Progenitor cell of endocrine pancreas (in vitro differentiated cells): ENCODE data around the gene INCENP. TPM values are rescaled to one million over a fixed set of nuclear protein-coding genes. Genes with fewer than 3 reads are reported as not detected.

Experiments used
- DNase-seq: peaks from one replicate; pipeline ENCODE4 v3.0.0; 2021; ENCODE audit warnings: low spot score; ENCODE audit not compliant: unreplicated experiment
- H3K27ac Mint-ChIP-seq: 2 replicates; pipeline ENCODE4 v1.8.0; 2021; ENCODE audit warnings: mild to moderate bottlenecking, moderate library complexity, mixed read lengths
- H3K27me3 Mint-ChIP-seq: 2 replicates; pipeline ENCODE4 v1.8.0; 2021; ENCODE audit warnings: mixed read lengths
- H3K36me3 Mint-ChIP-seq: 2 replicates; pipeline ENCODE4 v1.8.0; 2022; ENCODE audit warnings: mixed read lengths; ENCODE audit not compliant: insufficient read depth
- H3K4me1 Mint-ChIP-seq: 2 replicates; pipeline ENCODE4 v1.8.0; 2021; ENCODE audit warnings: low read depth, mixed read lengths
- H3K4me3 Mint-ChIP-seq: 2 replicates; pipeline ENCODE4 v1.8.0; 2021; ENCODE audit warnings: low read depth, mild to moderate bottlenecking, moderate library complexity, mixed read lengths
- H3K9me3 Mint-ChIP-seq: 2 replicates; pipeline ENCODE4 v1.8.0; 2021; ENCODE audit warnings: low read depth, mixed read lengths
- total RNA-seq: library from RNA; stranded (reverse); gene quantifications from 2 replicates; pipeline ENCODE4 v1.2.1, GENCODE V29; 2021
- TF ChIP-seq, protein P1 (sequence below): fragments of 200-600 bp; sonication (generic); IDR thresholded peaks from one replicate; pipeline ENCODE4 v1.5.0; 2021; ENCODE audit warnings: antibody characterized with exemption, mild to moderate bottlenecking; ENCODE audit not compliant: unreplicated experiment

INCENP gene
- total RNA-seq, 1 donor from 2014 or later = 60.5 TPM

DNA sequence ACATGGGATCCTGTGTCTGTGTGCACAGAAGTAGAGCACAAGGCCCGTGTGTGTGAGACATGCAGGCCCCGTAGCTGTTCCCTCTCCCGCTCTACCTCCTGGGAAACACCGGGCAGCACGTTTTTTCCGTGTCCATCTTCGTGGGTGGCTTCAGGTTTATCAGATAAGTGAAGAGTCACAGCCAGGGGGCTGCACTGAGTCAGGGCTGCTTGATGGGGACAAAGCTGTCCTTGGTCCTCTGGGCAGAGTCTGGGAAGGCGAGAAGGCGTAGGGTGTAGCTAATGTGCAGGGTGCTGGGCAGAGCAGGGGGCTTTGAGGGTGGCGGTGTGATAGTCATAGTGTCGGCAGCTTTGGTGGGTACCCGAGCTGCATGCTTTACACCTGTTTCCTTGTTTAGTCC, 23.7 kb downstream of the INCENP start:
- H3K27ac Mint-ChIP-seq = no peak overlapping the region
- H3K36me3 Mint-ChIP-seq = peaks cover 17% of the 10 kb centered on the region
- no peak overlapping the region for H3K4me3 Mint-ChIP-seq
- TF ChIP-seq, protein P1, sequence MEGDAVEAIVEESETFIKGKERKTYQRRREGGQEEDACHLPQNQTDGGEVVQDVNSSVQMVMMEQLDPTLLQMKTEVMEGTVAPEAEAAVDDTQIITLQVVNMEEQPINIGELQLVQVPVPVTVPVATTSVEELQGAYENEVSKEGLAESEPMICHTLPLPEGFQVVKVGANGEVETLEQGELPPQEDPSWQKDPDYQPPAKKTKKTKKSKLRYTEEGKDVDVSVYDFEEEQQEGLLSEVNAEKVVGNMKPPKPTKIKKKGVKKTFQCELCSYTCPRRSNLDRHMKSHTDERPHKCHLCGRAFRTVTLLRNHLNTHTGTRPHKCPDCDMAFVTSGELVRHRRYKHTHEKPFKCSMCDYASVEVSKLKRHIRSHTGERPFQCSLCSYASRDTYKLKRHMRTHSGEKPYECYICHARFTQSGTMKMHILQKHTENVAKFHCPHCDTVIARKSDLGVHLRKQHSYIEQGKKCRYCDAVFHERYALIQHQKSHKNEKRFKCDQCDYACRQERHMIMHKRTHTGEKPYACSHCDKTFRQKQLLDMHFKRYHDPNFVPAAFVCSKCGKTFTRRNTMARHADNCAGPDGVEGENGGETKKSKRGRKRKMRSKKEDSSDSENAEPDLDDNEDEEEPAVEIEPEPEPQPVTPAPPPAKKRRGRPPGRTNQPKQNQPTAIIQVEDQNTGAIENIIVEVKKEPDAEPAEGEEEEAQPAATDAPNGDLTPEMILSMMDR = no peak
- no peaks in the 10 kb centered on the region for H3K4me1 Mint-ChIP-seq
- DNase-seq = peak; percentile 6
- H3K27me3 Mint-ChIP-seq = no peaks in the 10 kb centered on the region
- H3K9me3 Mint-ChIP-seq = no peaks in the 10 kb centered on the region

DNA sequence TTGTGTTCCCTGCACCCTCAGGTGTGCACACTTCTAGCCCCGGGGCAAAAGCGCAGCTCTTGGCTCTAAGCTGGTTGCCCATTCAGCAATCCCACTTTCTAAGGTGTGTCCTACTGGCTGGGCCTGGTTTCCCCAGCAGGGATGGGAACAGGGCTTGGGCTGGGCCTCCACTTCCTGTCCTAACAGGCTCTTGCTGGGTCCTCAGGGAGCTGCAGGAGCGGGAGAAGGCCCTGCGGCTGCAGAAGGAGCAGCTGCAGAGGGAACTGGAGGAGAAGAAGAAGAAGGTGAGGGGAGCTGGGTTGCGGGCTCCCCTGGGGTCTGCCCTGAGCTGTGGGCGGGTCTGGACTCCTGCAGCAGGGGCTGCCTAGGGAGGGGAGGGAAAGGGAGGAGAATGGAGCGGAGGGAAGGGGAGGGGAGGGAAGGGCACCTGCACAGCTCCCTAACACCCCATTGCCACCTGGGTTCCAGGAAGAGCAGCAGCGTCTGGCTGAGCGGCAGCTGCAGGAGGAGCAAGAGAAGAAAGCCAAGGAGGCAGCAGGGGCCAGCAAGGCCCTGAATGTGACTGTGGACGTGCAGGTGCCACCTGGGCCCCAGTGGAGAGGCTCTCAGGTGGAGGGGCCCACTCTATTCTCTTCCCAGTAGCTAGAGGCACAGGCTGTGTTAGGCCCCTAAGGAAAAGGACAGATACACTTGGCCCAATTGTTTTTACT, 24.6 kb downstream of the INCENP start:
- no peak overlapping the region for H3K4me3 Mint-ChIP-seq
- peak; percentile 5 for DNase-seq
- no peaks in the 10 kb centered on the region for H3K4me1 Mint-ChIP-seq
- H3K9me3 Mint-ChIP-seq = no peaks in the 10 kb centered on the region
- peaks cover 19% of the 10 kb centered on the region for H3K36me3 Mint-ChIP-seq
- no peak overlapping the region for H3K27ac Mint-ChIP-seq
- TF ChIP-seq, protein P1 = no peak
- no peaks in the 10 kb centered on the region for H3K27me3 Mint-ChIP-seq

DNA sequence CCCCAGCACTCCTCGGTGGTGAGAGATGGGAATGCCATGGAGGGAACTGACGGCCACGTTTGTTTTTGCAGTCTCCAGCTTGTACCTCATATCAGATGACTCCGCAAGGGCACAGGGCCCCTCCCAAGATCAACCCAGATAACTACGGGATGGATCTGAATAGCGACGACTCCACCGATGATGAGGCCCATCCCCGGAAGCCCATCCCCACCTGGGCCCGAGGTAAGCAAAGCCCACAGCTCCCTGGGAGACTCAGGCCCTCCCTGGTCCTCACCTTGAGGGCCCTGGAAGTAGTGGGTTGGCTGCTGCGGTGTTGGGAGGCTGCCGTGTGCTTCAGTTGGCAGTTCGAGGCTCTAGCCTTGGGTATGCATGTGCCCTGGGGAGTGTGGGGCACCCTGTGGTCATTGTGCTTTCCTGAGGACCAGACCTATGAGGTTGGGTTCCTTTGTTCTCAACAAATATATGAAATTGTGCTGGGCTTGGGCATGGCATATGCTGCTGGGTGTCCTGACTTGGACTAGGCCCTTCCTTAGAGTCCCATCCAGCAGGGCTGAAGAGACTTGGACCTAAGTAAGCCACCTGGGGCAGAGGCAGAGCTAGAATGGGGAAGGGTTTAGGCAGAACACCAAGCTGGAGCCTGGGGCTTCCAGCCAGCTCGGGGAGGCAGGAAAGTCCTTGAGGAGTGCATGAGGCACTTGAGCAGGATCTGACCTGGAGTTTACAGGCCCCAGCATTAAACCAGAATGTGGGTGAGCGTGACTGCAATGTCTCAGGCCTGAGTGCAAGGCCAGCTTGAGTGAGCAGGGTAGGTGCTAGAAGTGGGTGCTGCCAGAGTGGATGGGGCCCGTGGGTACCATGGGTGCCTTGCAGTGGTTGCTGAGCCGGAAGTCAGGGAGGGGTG, 26.4 kb downstream of the INCENP start:
- Mint-ChIP-seq H3K36me3 (peaks cover 17% of the 10 kb centered on the region), H3K27me3 (no peaks in the 10 kb centered on the region), H3K4me3 (no peak overlapping the region), H3K9me3 (no peaks in the 10 kb centered on the region), H3K4me1 (no peaks in the 10 kb centered on the region), H3K27ac (peak overlapping the region; percentile 51)
- no peak for DNase-seq
- TF ChIP-seq, protein P1 = no peak

DNA sequence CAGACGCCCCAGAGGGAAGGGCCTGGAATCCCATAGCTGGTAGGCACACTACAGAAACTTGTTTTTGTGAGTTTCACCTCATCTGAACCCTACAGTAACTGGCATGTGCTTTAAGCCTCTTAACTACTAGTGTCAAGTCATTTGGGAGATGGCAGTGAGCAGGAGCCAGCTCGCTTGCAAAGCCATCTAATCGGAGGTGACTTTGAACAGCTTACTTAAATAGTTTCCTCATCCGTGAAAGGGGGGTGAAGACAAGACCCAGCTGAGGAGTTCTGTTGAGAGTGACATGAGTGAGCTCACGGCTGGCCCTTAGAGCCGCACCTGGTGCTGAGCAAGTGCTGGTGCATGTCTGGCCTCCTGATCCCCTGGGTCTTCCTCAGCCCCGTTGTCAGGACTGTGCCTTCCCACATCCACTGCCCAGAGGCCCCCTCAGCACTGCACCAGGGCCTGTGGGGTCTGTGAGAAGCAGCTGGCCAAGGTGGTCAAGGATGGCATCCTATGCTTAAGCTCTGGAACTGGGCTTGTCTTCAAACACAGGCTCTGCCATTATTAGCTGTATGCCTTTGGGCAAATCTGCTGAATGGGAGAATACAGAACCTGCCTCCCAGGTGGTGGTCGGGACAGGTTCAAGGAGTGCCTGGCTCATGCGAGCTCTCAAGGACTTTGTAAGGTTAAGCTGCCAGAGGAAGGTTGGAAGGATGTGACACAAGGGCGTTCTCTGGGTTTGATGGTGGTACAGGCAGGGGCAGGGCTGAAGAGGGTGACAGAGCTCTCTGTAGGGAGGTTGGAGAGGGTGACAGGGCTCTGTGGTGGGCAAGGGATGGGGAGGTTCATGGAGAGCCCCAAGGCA, 27.3 kb downstream of the INCENP start:
- DNase-seq = no peak
- Mint-ChIP-seq H3K9me3 (no peaks in the 10 kb centered on the region), H3K4me1 (no peaks in the 10 kb centered on the region), H3K27me3 (no peaks in the 10 kb centered on the region), H3K36me3 (peaks cover 16% of the 10 kb centered on the region), H3K27ac (no peak overlapping the region), H3K4me3 (no peak overlapping the region)
- TF ChIP-seq, protein P1 = no peak

DNA sequence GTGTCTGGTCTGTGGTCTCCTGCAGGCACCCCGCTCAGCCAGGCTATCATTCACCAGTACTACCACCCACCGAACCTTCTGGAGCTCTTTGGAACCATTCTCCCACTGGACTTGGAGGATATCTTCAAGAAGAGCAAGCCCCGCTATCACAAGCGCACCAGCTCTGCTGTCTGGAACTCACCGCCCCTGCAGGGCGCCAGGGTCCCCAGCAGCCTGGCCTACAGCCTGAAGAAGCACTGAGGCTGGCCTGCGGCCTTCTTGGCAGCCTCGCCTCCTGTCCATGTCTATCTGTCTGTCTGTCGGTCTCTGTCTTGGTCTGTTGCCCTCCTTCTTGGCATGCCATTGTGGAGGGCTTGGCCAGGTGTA, 27.9 kb downstream of the INCENP start:
- Mint-ChIP-seq H3K9me3 (no peaks in the 10 kb centered on the region), H3K27me3 (no peaks in the 10 kb centered on the region), H3K27ac (no peak overlapping the region), H3K4me3 (no peak overlapping the region), H3K4me1 (no peaks in the 10 kb centered on the region), H3K36me3 (peaks cover 16% of the 10 kb centered on the region)
- no peak for DNase-seq
- TF ChIP-seq, protein P1 = no peak
